A549 (cell line): ENCODE results near the gene MEGF9. TPM values are rescaled to one million over a fixed set of nuclear protein-coding genes. Genes with fewer than 3 reads are reported as not detected.

ENCODE experiments used
- BHLHE40 ChIP-seq: IDR thresholded peaks from 2 replicates; pipeline ENCODE4 v1.6.1; 2012; ENCODE audit warnings: low read depth, low read length, inconsistent platforms
- CEBPB ChIP-seq, 2 experiments: fragments of >200 bp in 1 of 2; sonication (Bioruptor Twin) in 1 of 2; formaldehyde crosslinking in 1 of 2; IDR thresholded peaks; 2 replicates each; pipeline ENCODE4 v1.6.1; 2012 to 2016
- EHF ChIP-seq: fragments of 250-450 bp; sonication (Bioruptor Pico); IDR thresholded peaks from 2 replicates; pipeline ENCODE4 v1.5.0; 2020; ENCODE audit warnings: mild to moderate bottlenecking
- EHMT2 ChIP-seq: fragments of 200-600 bp; sonication (generic); IDR thresholded peaks from 2 replicates; pipeline ENCODE4 v1.6.1; 2016; ENCODE audit warnings: antibody characterized with exemption, low read depth, mild to moderate bottlenecking, moderate library complexity
- EP300 ChIP-seq, 2 experiments: fragments of >200 bp; sonication (Bioruptor Twin); formaldehyde crosslinking; IDR thresholded peaks; 2 replicates in 1 of 2; 3 replicates in 1 of 2; pipeline ENCODE4 v1.6.1; 2016 to 2017
- FOSB ChIP-seq: fragments of 250-450 bp; sonication (Bioruptor Pico); IDR thresholded peaks from 2 replicates; pipeline ENCODE4 v1.5.0; 2020; ENCODE audit warnings: mild to moderate bottlenecking, moderate library complexity
- FOSL2 ChIP-seq, 2 experiments: fragments of 450-650 bp in 1 of 2; fragments of >200 bp in 1 of 2; sonication (Bioruptor Twin) in 1 of 2; formaldehyde crosslinking; IDR thresholded peaks; 2 replicates each; pipeline versions ENCODE4 v1.5.0 to v1.6.1; 2016 to 2020; ENCODE audit warnings: mild to moderate bottlenecking in 1 of 2, moderate library complexity in 1 of 2
- FOXS1 ChIP-seq: fragments of 250-450 bp; sonication (Bioruptor Pico); IDR thresholded peaks from 2 replicates; pipeline ENCODE4 v1.5.0; 2020; ENCODE audit warnings: mild to moderate bottlenecking, moderate library complexity
- GATA3 ChIP-seq: IDR thresholded peaks from 2 replicates; pipeline ENCODE4 v1.6.1; 2012; ENCODE audit warnings: borderline replicate concordance
- HOXA7 ChIP-seq: fragments of 250-450 bp; sonication (Bioruptor Pico); IDR thresholded peaks from 2 replicates; pipeline ENCODE4 v1.5.0; 2020; ENCODE audit warnings: mild to moderate bottlenecking, moderate library complexity
- JUN ChIP-seq, 2 experiments: fragments of >200 bp; sonication (Bioruptor Twin); formaldehyde crosslinking; IDR thresholded peaks; 2 replicates in 1 of 2; 3 replicates in 1 of 2; pipeline ENCODE4 v1.6.1; 2016 to 2017
- JUNB ChIP-seq: fragments of >200 bp; sonication (Bioruptor Twin); formaldehyde crosslinking; IDR thresholded peaks from 2 replicates; pipeline ENCODE4 v1.6.1; 2016
- KDM1A ChIP-seq: fragments of 200-600 bp; sonication (generic); IDR thresholded peaks from 2 replicates; pipeline ENCODE4 v1.6.1; 2016; ENCODE audit warnings: low read depth, mild to moderate bottlenecking
- MAFK ChIP-seq: fragments of 450-650 bp; IDR thresholded peaks from 2 replicates; pipeline ENCODE4 v1.6.1; 2014; ENCODE audit not compliant: partially characterized antibody
- MAZ ChIP-seq: fragments of 150-350 bp; IDR thresholded peaks from 2 replicates; pipeline ENCODE4 v1.6.1; 2014; ENCODE audit warnings: antibody characterized with exemption, low read depth, low read length, borderline replicate concordance
- MYC ChIP-seq: IDR thresholded peaks from 2 replicates; pipeline ENCODE4 v1.6.1; 2012; ENCODE audit warnings: mild to moderate bottlenecking, inconsistent platforms, low read length, improper control_type of control experiment, borderline replicate concordance
- NFE2L2 ChIP-seq: fragments of 150-350 bp; conservative IDR thresholded peaks from 2 replicates; pipeline ENCODE4 v1.6.1; 2014; ENCODE audit warnings: low read length
- NR3C1 ChIP-seq: fragments of >200 bp; sonication (Bioruptor Twin); formaldehyde crosslinking; IDR thresholded peaks from 3 replicates; pipeline ENCODE4 v1.6.1; 2017
- POLR2A ChIP-seq: IDR thresholded peaks from 2 replicates; pipeline ENCODE4 v1.6.1; 2012; ENCODE audit warnings: mild to moderate bottlenecking, low read length
- POLR2AphosphoS2 ChIP-seq: conservative IDR thresholded peaks from 2 replicates; pipeline ENCODE4 v1.6.1; 2012; ENCODE audit warnings: low read length, improper control_type of control experiment, inconsistent platforms
- RAD21 ChIP-seq, 2 experiments: fragments of >200 bp in 1 of 2; sonication (Bioruptor Twin) in 1 of 2; formaldehyde crosslinking in 1 of 2; IDR thresholded peaks in 1 of 2; conservative IDR thresholded peaks in 1 of 2; 2 replicates in 1 of 2; 3 replicates in 1 of 2; pipeline ENCODE4 v1.6.1; 2012 to 2018; ENCODE audit warnings: inconsistent platforms in 1 of 2
- RARB ChIP-seq: fragments of 250-450 bp; sonication (Bioruptor Pico); IDR thresholded peaks from 2 replicates; pipeline ENCODE4 v1.8.0; 2021; ENCODE audit warnings: mild to moderate bottlenecking, moderate library complexity
- RCOR1 ChIP-seq: fragments of 150-350 bp; IDR thresholded peaks from 2 replicates; pipeline ENCODE4 v1.6.1; 2014; ENCODE audit warnings: antibody characterized with exemption, low read length, low read depth
- ZFP36 ChIP-seq: fragments of 450-650 bp; IDR thresholded peaks from 2 replicates; pipeline ENCODE4 v1.6.1; 2014; ENCODE audit warnings: borderline replicate concordance; ENCODE audit not compliant: partially characterized antibody
- ZNF302 ChIP-seq: fragments of 250-450 bp; sonication (Bioruptor Pico); IDR thresholded peaks from 2 replicates; pipeline ENCODE4 v1.9.0; 2021; ENCODE audit warnings: inconsistent platforms, mild to moderate bottlenecking, moderate library complexity
- polyA plus RNA-seq, 4 experiments: library from polyadenylated mRNA; depleted of rRNA in 3 of 4; stranded (reverse); fragments of >200 nt; fragmentation: RNase III in 1 of 4; extraction: RNeasy Plus Mini Kit Qiagen cat#74134 plus additional on column Dnase treatment in 1 of 4; gene quantifications; 2 replicates in 3 of 4; 3 replicates in 1 of 4; pipeline ENCODE4 v1.2.3, GENCODE V29; 2011 to 2017
- TF ChIP-seq, protein P1 (sequence below): IDR thresholded peaks from 2 replicates; pipeline ENCODE4 v1.6.1; 2012; ENCODE audit warnings: low read depth, borderline replicate concordance
- TF ChIP-seq, protein P2 (sequence below): fragments of 200-600 bp; sonication (generic); IDR thresholded peaks from 2 replicates; pipeline ENCODE4 v1.6.1; 2016; ENCODE audit warnings: antibody characterized with exemption, mild to moderate bottlenecking, moderate library complexity
- TF ChIP-seq, protein P3 (sequence below): IDR thresholded peaks from 2 replicates; pipeline ENCODE4 v1.6.1; 2012
- TF ChIP-seq, protein P4 (sequence below): fragments of >200 bp; sonication (Bioruptor Twin); formaldehyde crosslinking; IDR thresholded peaks from 3 replicates; pipeline ENCODE4 v1.5.1; 2016
- TF ChIP-seq, protein P5 (sequence below): fragments of 250-450 bp; sonication (Bioruptor Pico); IDR thresholded peaks from 2 replicates; pipeline ENCODE4 v1.5.0; 2021; ENCODE audit warnings: mild to moderate bottlenecking, moderate library complexity, borderline replicate concordance
- TF ChIP-seq, protein P6 (sequence below): fragments of 450-650 bp; IDR thresholded peaks from 2 replicates; pipeline ENCODE4 v1.6.1; 2014; ENCODE audit warnings: antibody characterized with exemption
- TF ChIP-seq, protein P7 (sequence below): fragments of 250-450 bp; sonication (Bioruptor Pico); IDR thresholded peaks from 2 replicates; pipeline ENCODE4 v1.5.0; 2020; ENCODE audit warnings: low read depth, mild to moderate bottlenecking, moderate library complexity

MEGF9 gene
- polyA plus RNA-seq, 2 of the 4 experiments (the other 2 are of a cell fraction) = 25.7 to 33.4 TPM

DNA sequence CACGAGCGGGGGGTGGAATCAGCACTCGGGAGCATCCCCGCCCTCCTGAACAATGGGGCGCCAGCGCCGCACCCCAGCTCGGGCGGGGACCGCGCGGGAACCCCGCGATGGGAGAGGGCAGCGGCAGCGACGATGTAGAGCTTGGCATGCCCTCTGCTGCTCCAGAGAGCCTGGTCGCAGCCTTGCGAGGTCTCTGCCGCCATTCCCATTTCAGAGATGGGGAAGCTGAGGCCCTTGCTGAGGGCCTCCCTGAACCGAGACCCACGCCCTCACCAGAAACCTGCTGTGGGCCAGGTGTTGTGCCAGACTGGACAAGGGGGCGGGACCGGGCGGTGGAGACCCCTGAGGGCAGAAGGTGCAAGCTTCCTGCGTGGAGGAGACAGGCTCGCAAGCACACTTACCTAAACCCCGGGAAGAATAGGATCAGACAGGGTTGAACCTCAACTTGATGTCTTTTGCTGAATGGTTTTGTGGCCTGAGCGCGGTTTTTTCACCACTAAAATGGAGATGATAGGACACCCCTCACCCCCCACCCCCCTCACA is 647 bp upstream of the MEGF9 start (continued):
- TF ChIP-seq NFE2L2 (no peak), NR3C1 (no peak), EHMT2 (no peak), RARB (CRISPR knock-in tag) (no peak), GATA3 (no peak), FOXS1 (CRISPR knock-in tag) (no peak), JUNB (no peak), POLR2AphosphoS2 (no peak), EHF (CRISPR knock-in tag) (no peak), RCOR1 (peak; percentile 58; the same call in 1 of the 2 replicates), ZNF302 (CRISPR knock-in tag) (no peak), CEBPB (IDR thresholded peaks at IDR 0.05) (no peak), POLR2A (no peak), EP300 (IDR thresholded peaks at IDR 0.05) (no peak), HOXA7 (CRISPR knock-in tag) (no peak), MAZ (no peak), JUN (IDR thresholded peaks at IDR 0.05) (peak; percentile 13 to 15; a peak in 2 of 5 replicates), FOSL2 (IDR thresholded peaks at IDR 0.05) (no peak), FOSL2 (CRISPR knock-in tag; IDR thresholded peaks at IDR 0.05) (no peak), MAFK (no peak), KDM1A (peak; percentile 97), FOSB (CRISPR knock-in tag) (no peak), ZFP36 (no peak), RAD21 (conservative IDR thresholded peaks at IDR 0.05 in 1 of 2, IDR thresholded peaks at IDR 0.05 in 1 of 2) (no peak), BHLHE40 (no peak), MYC (no peak)
- TF ChIP-seq, protein P1, sequence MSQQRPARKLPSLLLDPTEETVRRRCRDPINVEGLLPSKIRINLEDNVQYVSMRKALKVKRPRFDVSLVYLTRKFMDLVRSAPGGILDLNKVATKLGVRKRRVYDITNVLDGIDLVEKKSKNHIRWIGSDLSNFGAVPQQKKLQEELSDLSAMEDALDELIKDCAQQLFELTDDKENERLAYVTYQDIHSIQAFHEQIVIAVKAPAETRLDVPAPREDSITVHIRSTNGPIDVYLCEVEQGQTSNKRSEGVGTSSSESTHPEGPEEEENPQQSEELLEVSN = peak; percentile 40; the same call in 1 of the 2 replicates
- TF ChIP-seq, protein P2, sequence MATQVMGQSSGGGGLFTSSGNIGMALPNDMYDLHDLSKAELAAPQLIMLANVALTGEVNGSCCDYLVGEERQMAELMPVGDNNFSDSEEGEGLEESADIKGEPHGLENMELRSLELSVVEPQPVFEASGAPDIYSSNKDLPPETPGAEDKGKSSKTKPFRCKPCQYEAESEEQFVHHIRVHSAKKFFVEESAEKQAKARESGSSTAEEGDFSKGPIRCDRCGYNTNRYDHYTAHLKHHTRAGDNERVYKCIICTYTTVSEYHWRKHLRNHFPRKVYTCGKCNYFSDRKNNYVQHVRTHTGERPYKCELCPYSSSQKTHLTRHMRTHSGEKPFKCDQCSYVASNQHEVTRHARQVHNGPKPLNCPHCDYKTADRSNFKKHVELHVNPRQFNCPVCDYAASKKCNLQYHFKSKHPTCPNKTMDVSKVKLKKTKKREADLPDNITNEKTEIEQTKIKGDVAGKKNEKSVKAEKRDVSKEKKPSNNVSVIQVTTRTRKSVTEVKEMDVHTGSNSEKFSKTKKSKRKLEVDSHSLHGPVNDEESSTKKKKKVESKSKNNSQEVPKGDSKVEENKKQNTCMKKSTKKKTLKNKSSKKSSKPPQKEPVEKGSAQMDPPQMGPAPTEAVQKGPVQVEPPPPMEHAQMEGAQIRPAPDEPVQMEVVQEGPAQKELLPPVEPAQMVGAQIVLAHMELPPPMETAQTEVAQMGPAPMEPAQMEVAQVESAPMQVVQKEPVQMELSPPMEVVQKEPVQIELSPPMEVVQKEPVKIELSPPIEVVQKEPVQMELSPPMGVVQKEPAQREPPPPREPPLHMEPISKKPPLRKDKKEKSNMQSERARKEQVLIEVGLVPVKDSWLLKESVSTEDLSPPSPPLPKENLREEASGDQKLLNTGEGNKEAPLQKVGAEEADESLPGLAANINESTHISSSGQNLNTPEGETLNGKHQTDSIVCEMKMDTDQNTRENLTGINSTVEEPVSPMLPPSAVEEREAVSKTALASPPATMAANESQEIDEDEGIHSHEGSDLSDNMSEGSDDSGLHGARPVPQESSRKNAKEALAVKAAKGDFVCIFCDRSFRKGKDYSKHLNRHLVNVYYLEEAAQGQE = no peak
- TF ChIP-seq, protein P3, sequence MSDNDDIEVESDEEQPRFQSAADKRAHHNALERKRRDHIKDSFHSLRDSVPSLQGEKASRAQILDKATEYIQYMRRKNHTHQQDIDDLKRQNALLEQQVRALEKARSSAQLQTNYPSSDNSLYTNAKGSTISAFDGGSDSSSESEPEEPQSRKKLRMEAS = peak; percentile 51; the same call in 1 of the 2 replicates
- TF ChIP-seq, protein P4, sequence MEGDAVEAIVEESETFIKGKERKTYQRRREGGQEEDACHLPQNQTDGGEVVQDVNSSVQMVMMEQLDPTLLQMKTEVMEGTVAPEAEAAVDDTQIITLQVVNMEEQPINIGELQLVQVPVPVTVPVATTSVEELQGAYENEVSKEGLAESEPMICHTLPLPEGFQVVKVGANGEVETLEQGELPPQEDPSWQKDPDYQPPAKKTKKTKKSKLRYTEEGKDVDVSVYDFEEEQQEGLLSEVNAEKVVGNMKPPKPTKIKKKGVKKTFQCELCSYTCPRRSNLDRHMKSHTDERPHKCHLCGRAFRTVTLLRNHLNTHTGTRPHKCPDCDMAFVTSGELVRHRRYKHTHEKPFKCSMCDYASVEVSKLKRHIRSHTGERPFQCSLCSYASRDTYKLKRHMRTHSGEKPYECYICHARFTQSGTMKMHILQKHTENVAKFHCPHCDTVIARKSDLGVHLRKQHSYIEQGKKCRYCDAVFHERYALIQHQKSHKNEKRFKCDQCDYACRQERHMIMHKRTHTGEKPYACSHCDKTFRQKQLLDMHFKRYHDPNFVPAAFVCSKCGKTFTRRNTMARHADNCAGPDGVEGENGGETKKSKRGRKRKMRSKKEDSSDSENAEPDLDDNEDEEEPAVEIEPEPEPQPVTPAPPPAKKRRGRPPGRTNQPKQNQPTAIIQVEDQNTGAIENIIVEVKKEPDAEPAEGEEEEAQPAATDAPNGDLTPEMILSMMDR = no peak
- TF ChIP-seq, protein P5, sequence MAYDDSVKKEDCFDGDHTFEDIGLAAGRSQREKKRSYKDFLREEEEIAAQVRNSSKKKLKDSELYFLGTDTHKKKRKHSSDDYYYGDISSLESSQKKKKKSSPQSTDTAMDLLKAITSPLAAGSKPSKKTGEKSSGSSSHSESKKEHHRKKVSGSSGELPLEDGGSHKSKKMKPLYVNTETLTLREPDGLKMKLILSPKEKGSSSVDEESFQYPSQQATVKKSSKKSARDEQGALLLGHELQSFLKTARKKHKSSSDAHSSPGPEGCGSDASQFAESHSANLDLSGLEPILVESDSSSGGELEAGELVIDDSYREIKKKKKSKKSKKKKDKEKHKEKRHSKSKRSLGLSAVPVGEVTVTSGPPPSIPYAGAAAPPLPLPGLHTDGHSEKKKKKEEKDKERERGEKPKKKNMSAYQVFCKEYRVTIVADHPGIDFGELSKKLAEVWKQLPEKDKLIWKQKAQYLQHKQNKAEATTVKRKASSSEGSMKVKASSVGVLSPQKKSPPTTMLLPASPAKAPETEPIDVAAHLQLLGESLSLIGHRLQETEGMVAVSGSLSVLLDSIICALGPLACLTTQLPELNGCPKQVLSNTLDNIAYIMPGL = no peak
- TF ChIP-seq, protein P6, sequence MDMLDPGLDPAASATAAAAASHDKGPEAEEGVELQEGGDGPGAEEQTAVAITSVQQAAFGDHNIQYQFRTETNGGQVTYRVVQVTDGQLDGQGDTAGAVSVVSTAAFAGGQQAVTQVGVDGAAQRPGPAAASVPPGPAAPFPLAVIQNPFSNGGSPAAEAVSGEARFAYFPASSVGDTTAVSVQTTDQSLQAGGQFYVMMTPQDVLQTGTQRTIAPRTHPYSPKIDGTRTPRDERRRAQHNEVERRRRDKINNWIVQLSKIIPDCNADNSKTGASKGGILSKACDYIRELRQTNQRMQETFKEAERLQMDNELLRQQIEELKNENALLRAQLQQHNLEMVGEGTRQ = no peak
- TF ChIP-seq, protein P7, sequence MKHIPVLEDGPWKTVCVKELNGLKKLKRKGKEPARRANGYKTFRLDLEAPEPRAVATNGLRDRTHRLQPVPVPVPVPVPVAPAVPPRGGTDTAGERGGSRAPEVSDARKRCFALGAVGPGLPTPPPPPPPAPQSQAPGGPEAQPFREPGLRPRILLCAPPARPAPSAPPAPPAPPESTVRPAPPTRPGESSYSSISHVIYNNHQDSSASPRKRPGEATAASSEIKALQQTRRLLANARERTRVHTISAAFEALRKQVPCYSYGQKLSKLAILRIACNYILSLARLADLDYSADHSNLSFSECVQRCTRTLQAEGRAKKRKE = no peak
